Brain microvascular endothelial cell (primary cell): ENCODE measurements around the gene SLFN12L.

Source experiments
- DNase-seq: peaks from one replicate; pipeline ENCODE4 v3.0.0-alpha.2; 2020
- H3K27ac ChIP-seq: fragments of 250-450 bp; sonication (Bioruptor Pico); 2 replicates; pipeline ENCODE4 v1.5.1; 2020; ENCODE audit warnings: mild to moderate bottlenecking, moderate library complexity
- H3K27me3 ChIP-seq: fragments of 250-450 bp; sonication (Bioruptor Pico); replicated peaks from 2 replicates; pipeline ENCODE4 v1.5.1; 2020; ENCODE audit warnings: mild to moderate bottlenecking
- H3K36me3 ChIP-seq: fragments of 250-450 bp; sonication (Bioruptor Pico); replicated peaks from 2 replicates; pipeline ENCODE4 v1.5.1; 2020; ENCODE audit warnings: mild to moderate bottlenecking
- H3K4me3 ChIP-seq: 2 replicates; pipeline ENCODE4 v1.5.1; 2011; ENCODE audit warnings: low read depth, mild to moderate bottlenecking, control low read depth, low read length, moderate library complexity
- CTCF ChIP-seq: IDR thresholded peaks from 2 replicates; pipeline ENCODE4 v1.5.1; 2011; ENCODE audit warnings: low read depth, mild to moderate bottlenecking, moderate library complexity, low read length, control low read depth, inconsistent platforms; ENCODE audit errors: missing control alignments
- in situ Hi-C: cut with HindIII; loops from 2 replicates; pipeline ENCODE4 v1.10.0; 2017; ENCODE audit warnings: low sequenced_read_pairs, low pct_ligation_motif_present

The SLFN12L gene

GRCh38 chr17:35433075-35433894, 104.2 kb downstream of the SLFN12L start:
- Histone ChIP-seq H3K27me3 (no peaks in the 10 kb centered on the region), H3K27ac (peak overlapping the region; percentile 75), H3K4me3 (peak overlapping the region; percentile 69), H3K36me3 (no peaks in the 10 kb centered on the region)
- peak; percentile 55 for TF ChIP-seq CTCF
- DNase-seq = peak; percentile 98
- in situ Hi-C loops = no loop called here

- Histone ChIP-seq H3K4me3 (peak within 1 kb of the TSS; percentile 69), H3K27me3 (no peaks in the 10 kb centered on the region), H3K27ac (peak within 1 kb of the TSS; percentile 75), H3K36me3 (no peaks in the 10 kb centered on the region)
- in situ Hi-C loops = no loop called here
- peak; percentile 95 for DNase-seq
- no peak for TF ChIP-seq CTCF
These were observed 105.1 kb downstream of the SLFN12L start, which contains the start of gene SLFN12 for GRCh38 chr17:35432176-35433074. SLFN12 (minus strand) TSS chr17:35432500; CDS start chr17:35423028, 9,472 bp downstream.

- Histone ChIP-seq H3K27me3 (no peaks in the 10 kb centered on the region), H3K27ac (no peak overlapping the region), H3K4me3 (no peak overlapping the region), H3K36me3 (no peaks in the 10 kb centered on the region)
- DNase-seq = no peak
- in situ Hi-C loops = no loop called here
- TF ChIP-seq CTCF = no peak
These were observed 107.8 kb downstream of the SLFN12L start for GRCh38 chr17:35429702-35430101.

- H3K36me3 ChIP-seq = peaks cover 2% of the 10 kb centered on the region
- in situ Hi-C loops = no loop called here
- no peak for DNase-seq
- H3K27me3 ChIP-seq = no peaks in the 10 kb centered on the region
- H3K4me3 ChIP-seq = no peak overlapping the region
- no peak overlapping the region for H3K27ac ChIP-seq
- TF ChIP-seq CTCF = no peak
These were observed 109.2 kb downstream of the SLFN12L start for GRCh38 chr17:35428229-35428628.

- Histone ChIP-seq H3K36me3 (peaks cover 18% of the 10 kb centered on the region), H3K27ac (no peak overlapping the region), H3K4me3 (no peak overlapping the region), H3K27me3 (no peaks in the 10 kb centered on the region)
- TF ChIP-seq CTCF = no peak
- peak; percentile 36 for DNase-seq
- in situ Hi-C loops = no loop called here
These were observed 113.7 kb downstream of the SLFN12L start for GRCh38 chr17:35423761-35424160.
